Ovary (tissue), 9 donors: Measurements from ENCODE around the gene TP53BP2. TPM values are rescaled to one million over a fixed set of nuclear protein-coding genes. Genes with fewer than 3 reads are reported as not detected.

ENCODE experiments used
- DNase-seq, 5 donors: peaks; one replicate each; pipeline ENCODE4 v3.0.0-alpha.2; 2019 to 2020
- H3K27ac ChIP-seq, 2 donors: fragments of 200-600 bp; one replicate each; pipeline versions ENCODE4 v1.5.1 to v1.8.0; 2019 to 2022
- H3K27me3 ChIP-seq: fragments of 200-600 bp; one replicate; pipeline ENCODE4 v1.8.0; 2022
- H3K36me3 ChIP-seq: fragments of 200-600 bp; sonication (generic); one replicate; pipeline ENCODE4 v1.5.1; 2019
- H3K4me1 ChIP-seq: one replicate; pipeline ENCODE4 v1.8.1; 2013; ENCODE audit warnings: mild to moderate bottlenecking, moderate library complexity; ENCODE audit not compliant: insufficient read depth
- H3K4me3 ChIP-seq: fragments of 200-600 bp; sonication (generic); one replicate; pipeline ENCODE4 v1.5.1; 2017
- H3K9me3 ChIP-seq, 2 donors: fragments of 200-600 bp in 1 of 2; sonication (generic) in 1 of 2; one replicate each; pipeline versions ENCODE4 v1.5.1 to v1.8.1; 2013 to 2019; ENCODE audit warnings: mild to moderate bottlenecking in 1 of 2, moderate library complexity in 1 of 2
- EP300 ChIP-seq: sonication (generic); formaldehyde crosslinking; IDR thresholded peaks from one replicate; pipeline ENCODE4 v1.6.1; 2017; ENCODE audit warnings: antibody characterized with exemption
- POLR2A ChIP-seq: fragments of 450-650 bp; IDR thresholded peaks from one replicate; pipeline ENCODE4 v1.6.1; 2017; ENCODE audit warnings: antibody characterized with exemption, mild to moderate bottlenecking, moderate library complexity
- WGBS, 3 donors: extraction: QIAGEN DNeasy Blood & Tissue Kit in 1 of 3; methylation state at CpG; one replicate each; pipeline versions ENCODE4 v1.1.5 to v1.1.7; 2013 to 2017; 5-methylcytosine and 5-hydroxymethylcytosine counted together
- intact Hi-C, 4 donors: fragments of 100-400 bp; cut with DNase I; formaldehyde crosslinking; loops; one replicate each; pipeline versions ENCODE4 v1.11.0 to v1.15.1; 2022 to 2023
- polyA plus RNA-seq, 2 donors: library from polyadenylated mRNA; stranded (reverse); fragments of 200-250 nt in 1 of 2; fragments of 350-450 nt in 1 of 2; fragmentation: Illumina TruSeq in 1 of 2; extraction: RNeasy Lipid Tissue Mini Kit (QIAGEN cat#74804) in 1 of 2; gene quantifications; one replicate each; pipeline ENCODE4 v1.2.3, GENCODE V29; 2013 to 2014
- total RNA-seq, 7 donors: library from RNA; depleted of rRNA in 2 of 7; stranded (reverse); fragments of >200 nt in 2 of 7; fragmentation: NEBNext Ultra II Directional in 3 of 7; extraction: Animal tissue kit (Norgen Biotek cat#: 25700) in 3 of 7; gene quantifications; one replicate each; pipeline versions ENCODE4 v1.1.0 to v1.2.4, GENCODE V29; 2016 to 2023
- TF ChIP-seq, protein P1 (sequence below), 3 donors: fragments of 450-650 bp in 2 of 3; fragments of 200-600 bp in 1 of 3; IDR thresholded peaks; one replicate each; pipeline versions ENCODE4 v1.5.1 to v1.8.0; 2016 to 2022; ENCODE audit warnings: antibody characterized with exemption in 3 of 3, mild to moderate bottlenecking in 1 of 3
- donor health status: DM: no; HTN: no; CAD: no; lungs with moderate emphysema.
- donor health status: DM: no; HTN: no; CAD: no.
- donor health status: Bipolar disorder and iron deficiency.
- donor health status: DM: yes; HTN: yes; CAD: no.
- donor health status: DM: no; HTN: no; CAD: no.
- donor health status: DM: yes; HTN: yes; CAD: no.

The TP53BP2 gene
- total and polyA plus RNA-seq, 9 donors, result 12.4 to 43.6 (median 36.8) TPM

DNA sequence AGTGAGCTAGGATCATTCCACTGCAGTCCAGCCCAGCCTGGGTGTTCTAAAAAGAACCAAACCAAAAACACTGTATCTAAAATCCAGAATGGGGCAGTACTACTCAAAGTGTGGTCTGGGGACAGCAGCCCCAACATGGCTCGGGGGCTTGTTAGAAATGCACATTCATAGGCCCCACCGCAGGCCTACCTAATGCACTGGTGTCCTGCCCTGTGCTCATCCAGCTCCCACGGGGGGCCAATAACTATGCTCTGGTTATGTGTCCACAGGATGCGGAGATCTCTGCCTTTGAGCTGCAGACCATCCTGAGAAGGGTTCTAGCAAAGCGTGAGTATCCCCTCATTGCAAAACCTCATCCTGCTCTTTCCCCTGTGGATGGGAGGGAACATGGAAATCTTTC is 81.9 kb downstream of the TP53BP2 start:
- DNase-seq, result no peak

DNA sequence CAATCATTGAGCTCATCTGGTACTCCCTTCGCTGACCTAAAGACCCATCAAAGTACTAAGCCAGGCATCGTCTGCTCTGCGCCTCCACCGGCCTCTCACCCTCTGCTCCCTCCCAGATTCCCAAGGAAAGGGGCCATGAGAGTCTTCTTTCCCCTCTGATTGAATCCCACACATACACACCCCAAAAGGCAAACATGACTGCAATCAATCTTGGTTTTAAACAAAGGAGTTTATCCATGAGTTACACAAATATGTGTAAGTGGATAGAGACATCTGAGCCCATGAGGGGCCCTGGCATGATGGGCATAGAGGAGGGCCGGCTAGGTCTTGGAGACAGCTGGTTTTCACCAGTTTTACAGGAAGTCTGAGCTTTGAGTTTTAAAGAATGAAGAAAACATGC is 82.5 kb downstream of the TP53BP2 start:
- 90 to 97% (median 95%) methylated on average over 5 of the region's 5 CpGs for WGBS, 3 donors
- Histone ChIP-seq H3K9me3 (no peaks in the 10 kb centered on the region), H3K4me1 (no peaks in the 10 kb centered on the region), H3K4me3 (no peak overlapping the region), H3K27ac (no peak overlapping the region), H3K36me3 (no peaks in the 10 kb centered on the region), H3K27me3 (no peaks in the 10 kb centered on the region)
- intact Hi-C loops, result no loop called here
- DNase-seq, result no peak
- TF ChIP-seq, protein P1, sequence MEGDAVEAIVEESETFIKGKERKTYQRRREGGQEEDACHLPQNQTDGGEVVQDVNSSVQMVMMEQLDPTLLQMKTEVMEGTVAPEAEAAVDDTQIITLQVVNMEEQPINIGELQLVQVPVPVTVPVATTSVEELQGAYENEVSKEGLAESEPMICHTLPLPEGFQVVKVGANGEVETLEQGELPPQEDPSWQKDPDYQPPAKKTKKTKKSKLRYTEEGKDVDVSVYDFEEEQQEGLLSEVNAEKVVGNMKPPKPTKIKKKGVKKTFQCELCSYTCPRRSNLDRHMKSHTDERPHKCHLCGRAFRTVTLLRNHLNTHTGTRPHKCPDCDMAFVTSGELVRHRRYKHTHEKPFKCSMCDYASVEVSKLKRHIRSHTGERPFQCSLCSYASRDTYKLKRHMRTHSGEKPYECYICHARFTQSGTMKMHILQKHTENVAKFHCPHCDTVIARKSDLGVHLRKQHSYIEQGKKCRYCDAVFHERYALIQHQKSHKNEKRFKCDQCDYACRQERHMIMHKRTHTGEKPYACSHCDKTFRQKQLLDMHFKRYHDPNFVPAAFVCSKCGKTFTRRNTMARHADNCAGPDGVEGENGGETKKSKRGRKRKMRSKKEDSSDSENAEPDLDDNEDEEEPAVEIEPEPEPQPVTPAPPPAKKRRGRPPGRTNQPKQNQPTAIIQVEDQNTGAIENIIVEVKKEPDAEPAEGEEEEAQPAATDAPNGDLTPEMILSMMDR (IDR thresholded peaks at IDR 0.05), result no peak
- TF ChIP-seq EP300 (no peak), POLR2A (no peak)

More for the DNA sequence above, 81.9 kb downstream of the TP53BP2 start:
- H3K36me3 ChIP-seq, result no peaks in the 10 kb centered on the region
- no peak overlapping the region for H3K27ac ChIP-seq
- H3K9me3 ChIP-seq, result no peaks in the 10 kb centered on the region
- intact Hi-C loops, result no loop called here
- 94 to 97% (median 95%) methylated on average over 5 of the region's 5 CpGs for WGBS, 3 donors
- no peak overlapping the region for H3K4me3 ChIP-seq
- no peak for TF ChIP-seq POLR2A
- TF ChIP-seq, protein P1 (IDR thresholded peaks at IDR 0.05), result no peak
- no peak for TF ChIP-seq EP300
- H3K27me3 ChIP-seq, result no peaks in the 10 kb centered on the region
- no peaks in the 10 kb centered on the region for H3K4me1 ChIP-seq

DNA sequence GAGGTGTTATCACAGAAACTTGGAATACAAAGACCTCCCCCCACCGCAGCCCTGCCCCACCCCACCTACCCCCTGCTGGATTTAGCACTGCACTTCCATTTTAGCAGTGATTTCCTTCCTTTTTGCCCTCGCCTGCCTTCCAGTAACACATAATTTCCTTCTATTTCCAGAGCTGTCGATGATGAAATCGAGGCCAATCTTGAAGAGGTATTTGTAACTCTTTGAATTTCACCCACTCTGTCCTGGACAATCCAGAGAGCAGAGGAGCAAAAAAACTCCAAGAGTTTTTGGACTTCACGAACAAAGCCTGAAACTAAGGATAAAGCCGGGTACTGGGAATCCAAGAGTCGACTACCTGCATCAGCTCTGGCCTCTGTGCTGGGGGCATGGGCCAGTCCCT is 84.3 kb downstream of the TP53BP2 start:
- Histone ChIP-seq H3K4me3 (no peak overlapping the region), H3K36me3 (no peaks in the 10 kb centered on the region), H3K27me3 (no peaks in the 10 kb centered on the region), H3K9me3 (no peaks in the 10 kb centered on the region), H3K27ac (no peak overlapping the region), H3K4me1 (no peaks in the 10 kb centered on the region)
- intact Hi-C loops, result no loop called here
- 53 to 61% (median 53%) methylated on average over 7 of the region's 7 CpGs for WGBS, 3 donors
- no peak for TF ChIP-seq POLR2A
- no peak for DNase-seq

DNA sequence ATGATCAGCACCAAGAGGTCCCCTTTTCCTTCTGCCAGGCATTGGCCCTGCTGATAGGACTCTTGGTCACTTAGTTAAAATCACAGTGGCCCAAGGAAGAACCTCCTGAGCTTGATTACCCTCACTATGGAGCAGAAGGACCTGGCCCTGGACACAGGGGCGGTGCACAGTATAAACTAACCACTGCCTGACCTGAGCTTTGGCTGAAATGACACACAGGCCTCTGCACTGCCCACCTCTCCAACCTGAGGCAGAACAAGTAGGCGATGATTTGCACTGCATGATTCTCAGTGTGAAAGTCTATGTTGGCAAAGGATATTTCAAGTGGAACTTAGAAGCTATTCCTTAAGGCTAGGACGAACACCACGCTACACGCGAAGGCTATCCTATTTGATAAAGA is 84.9 kb downstream of the TP53BP2 start:
- TF ChIP-seq POLR2A (no peak), EP300 (no peak)
- TF ChIP-seq, protein P1 (IDR thresholded peaks at IDR 0.05), result no peak
- 33 to 56% (median 38%) methylated on average over 6 of the region's 6 CpGs for WGBS, 3 donors
- Histone ChIP-seq H3K4me1 (no peaks in the 10 kb centered on the region), H3K27ac (no peak overlapping the region), H3K36me3 (no peaks in the 10 kb centered on the region), H3K27me3 (no peaks in the 10 kb centered on the region), H3K9me3 (no peaks in the 10 kb centered on the region), H3K4me3 (no peak overlapping the region)
- intact Hi-C loops, result no loop called here
- DNase-seq, result no peak

DNA sequence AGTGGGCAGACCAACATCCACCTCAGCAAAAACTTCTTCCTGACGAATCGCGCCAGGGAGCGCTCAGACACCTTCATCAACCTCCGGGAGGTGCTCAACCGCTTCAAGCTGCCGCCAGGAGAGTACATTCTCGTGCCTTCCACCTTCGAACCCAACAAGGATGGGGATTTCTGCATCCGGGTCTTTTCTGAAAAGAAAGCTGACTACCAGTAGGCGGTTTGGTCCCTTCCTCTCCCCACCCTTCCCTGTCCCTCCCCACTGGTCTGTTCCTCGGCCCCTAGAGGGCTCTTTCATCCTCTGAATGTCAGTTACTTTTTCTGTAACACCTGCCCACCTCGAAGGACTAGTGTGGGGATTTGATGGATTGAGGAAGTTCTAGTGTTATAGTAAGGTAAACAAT is 86.5 kb downstream of the TP53BP2 start:
- TF ChIP-seq EP300, result no peak
- TF ChIP-seq, protein P1 (IDR thresholded peaks at IDR 0.05), result no peak
- no peak for TF ChIP-seq POLR2A
- H3K9me3 ChIP-seq, result no peaks in the 10 kb centered on the region
- WGBS, 3 donors, result 89 to 91% (median 90%) methylated on average over 13 of the region's 13 CpGs
- no peaks in the 10 kb centered on the region for H3K36me3 ChIP-seq
- DNase-seq, result no peak
- no peaks in the 10 kb centered on the region for H3K4me1 ChIP-seq
- no peak overlapping the region for H3K27ac ChIP-seq
- H3K27me3 ChIP-seq, result no peaks in the 10 kb centered on the region
- H3K4me3 ChIP-seq, result no peak overlapping the region
- intact Hi-C loops, result no loop called here
